IMR-90 (cell line): ENCODE results near the gene CARMIL1. TPM values are rescaled to one million over a fixed set of nuclear protein-coding genes. Genes with fewer than 3 reads are reported as not detected.

Experiments
- ATAC-seq: fragments of 200-7000 bp; cut with Tn5 transposase; 2 replicates; pipeline ENCODE4 v1.9.1; 2020; ENCODE audit warnings: low read depth, mild to moderate bottlenecking, moderate library complexity
- BruUV-seq: library from RNA; stranded (reverse); fragments of 400-500 nt; replicated peaks from 2 replicates; lab custom pipeline; 2021; lab: Mats Ljungman, UMichigan
- CTCF ChIA-PET: fragments of 300-600 bp; formaldehyde crosslinking; extraction: SDS; loops from one replicate; lab custom pipeline; 2021; ENCODE audit warnings: antibody characterized with exemption; lab: Yijun Ruan, JAX
- POLR2A ChIA-PET: fragments of 300-600 bp; sonication (Branson Sonifier 250); formaldehyde crosslinking; loops from one replicate; lab custom pipeline; 2022; ENCODE audit warnings: antibody characterized with exemption; ENCODE audit not compliant: unreplicated experiment; lab: Charles Lee
- DNase-seq: peaks from one replicate; pipeline ENCODE4 v3.0.0; 2013
- H2AFZ ChIP-seq: replicated peaks from 2 replicates; pipeline ENCODE3; 2013; ENCODE audit warnings: low read length, mild to moderate bottlenecking; ENCODE audit not compliant: poor library complexity
- H2AK5ac ChIP-seq: 2 replicates; pipeline ENCODE4 v1.6.1; 2013; ENCODE audit warnings: low read depth, low read length, inconsistent platforms
- H2AK9ac ChIP-seq: replicated peaks from 2 replicates; pipeline ENCODE3; 2013; ENCODE audit warnings: mild to moderate bottlenecking, low read depth, low read length, moderate library complexity; ENCODE audit not compliant: poor library complexity
- H2BK120ac ChIP-seq: 2 replicates; pipeline ENCODE4 v1.6.1; 2013; ENCODE audit warnings: low read depth, low read length, inconsistent platforms
- H2BK15ac ChIP-seq: 3 replicates; pipeline ENCODE4 v1.6.1; 2013; ENCODE audit warnings: low read depth, low read length, inconsistent platforms
- H2BK20ac ChIP-seq: 2 replicates; pipeline ENCODE4 v1.6.1; 2013; ENCODE audit warnings: low read depth, mild to moderate bottlenecking, inconsistent platforms, low read length, moderate library complexity
- H2BK5ac ChIP-seq: 2 replicates; pipeline ENCODE4 v1.6.1; 2013; ENCODE audit warnings: mild to moderate bottlenecking, low read depth, low read length, inconsistent platforms; ENCODE audit not compliant: poor library complexity, severe bottlenecking
- H3K14ac ChIP-seq: replicated peaks from 2 replicates; pipeline ENCODE4 v1.6.1; 2013; ENCODE audit warnings: low read depth, low read length, inconsistent platforms
- H3K18ac ChIP-seq: 2 replicates; pipeline ENCODE4 v1.6.1; 2013; ENCODE audit warnings: low read depth, low read length, control low read depth
- H3K23ac ChIP-seq: 2 replicates; pipeline ENCODE4 v1.6.1; 2013; ENCODE audit warnings: low read depth, low read length, inconsistent platforms
- H3K27ac ChIP-seq: 2 replicates; pipeline ENCODE4 v1.5.1; 2013; ENCODE audit warnings: mild to moderate bottlenecking, control low read depth, low read length; ENCODE audit not compliant: insufficient read depth
- H3K27me3 ChIP-seq: 2 replicates; pipeline ENCODE4 v1.6.1; 2013; ENCODE audit warnings: low read length; ENCODE audit not compliant: control insufficient read depth, insufficient read depth
- H3K36me3 ChIP-seq: 2 replicates; pipeline ENCODE4 v1.6.1; 2013; ENCODE audit warnings: low read length, mixed read lengths; ENCODE audit not compliant: control insufficient read depth, insufficient read depth
- H3K4ac ChIP-seq: 2 replicates; pipeline ENCODE4 v1.6.1; 2013; ENCODE audit warnings: low read depth, low read length, inconsistent platforms
- H3K4me1 ChIP-seq: 2 replicates; pipeline ENCODE4 v1.6.1; 2013; ENCODE audit warnings: low read length, mixed read lengths; ENCODE audit not compliant: control insufficient read depth, insufficient read depth
- H3K4me2 ChIP-seq: 2 replicates; pipeline ENCODE4 v1.6.1; 2013; ENCODE audit warnings: low read depth, mild to moderate bottlenecking, control low read depth, low read length, moderate library complexity
- H3K4me3 ChIP-seq: 2 replicates; pipeline ENCODE4 v1.5.1; 2013; ENCODE audit warnings: low read depth, mild to moderate bottlenecking, control low read depth, low read length, moderate library complexity; ENCODE audit not compliant: insufficient read depth
- H3K56ac ChIP-seq: 2 replicates; pipeline ENCODE4 v1.6.1; 2013; ENCODE audit warnings: low read length, inconsistent platforms; ENCODE audit not compliant: insufficient read depth; ENCODE audit errors: extremely low read depth
- H3K79me1 ChIP-seq, 2 experiments: 2 replicates each; pipeline ENCODE4 v1.6.1; 2013; ENCODE audit warnings: low read length in 2 of 2, inconsistent platforms in 1 of 2, low read depth in 1 of 2
- H3K9ac ChIP-seq: 2 replicates; pipeline ENCODE4 v1.6.1; 2013; ENCODE audit warnings: low read depth, low read length, control low read depth
- H3K9me1 ChIP-seq: 2 replicates; pipeline ENCODE4 v1.6.1; 2013; ENCODE audit warnings: low read length, inconsistent platforms; ENCODE audit not compliant: insufficient read depth
- H3K9me3 ChIP-seq: 2 replicates; pipeline ENCODE4 v1.6.1; 2013; ENCODE audit warnings: low read length; ENCODE audit not compliant: control insufficient read depth, insufficient read depth
- H4K20me1 ChIP-seq: 2 replicates; pipeline ENCODE4 v1.6.1; 2013; ENCODE audit warnings: low read length, inconsistent platforms; ENCODE audit not compliant: insufficient read depth
- H4K5ac ChIP-seq: 2 replicates; pipeline ENCODE4 v1.6.1; 2013; ENCODE audit warnings: mild to moderate bottlenecking, low read depth, low read length, control low read depth
- H4K8ac ChIP-seq, 2 experiments: 2 replicates each; pipeline ENCODE4 v1.6.1; 2013; ENCODE audit warnings: low read depth in 2 of 2, low read length in 2 of 2, control low read depth in 1 of 2, inconsistent platforms in 1 of 2
- H4K91ac ChIP-seq: 2 replicates; pipeline ENCODE4 v1.6.1; 2013; ENCODE audit warnings: low read depth, low read length, inconsistent platforms; ENCODE audit not compliant: insufficient read depth
- BHLHE40 ChIP-seq: fragments of 150-350 bp; IDR thresholded peaks from 2 replicates; pipeline ENCODE4 v1.6.1; 2016; ENCODE audit warnings: mild to moderate bottlenecking, low read depth, low read length
- CEBPB ChIP-seq: IDR thresholded peaks from 2 replicates; pipeline ENCODE4 v1.6.1; 2012; ENCODE audit warnings: low read depth, low read length, improper control_type of control experiment
- CHD1 ChIP-seq: IDR thresholded peaks from 2 replicates; pipeline ENCODE4 v1.6.1; 2012; ENCODE audit warnings: low read depth, low read length, improper control_type of control experiment
- FOS ChIP-seq: fragments of 150-350 bp; IDR thresholded peaks from 2 replicates; pipeline ENCODE4 v1.6.1; 2016; ENCODE audit warnings: low read depth, low read length
- MAFK ChIP-seq: IDR thresholded peaks from 2 replicates; pipeline ENCODE4 v1.6.1; 2012; ENCODE audit warnings: low read depth, low read length, improper control_type of control experiment
- MAZ ChIP-seq: IDR thresholded peaks from 2 replicates; pipeline ENCODE4 v1.6.1; 2012; ENCODE audit warnings: low read depth, mild to moderate bottlenecking, low read length, improper control_type of control experiment, moderate library complexity, borderline replicate concordance
- MXI1 ChIP-seq: IDR thresholded peaks from 2 replicates; pipeline ENCODE4 v1.6.1; 2012; ENCODE audit warnings: low read depth, mild to moderate bottlenecking, low read length, moderate library complexity, borderline replicate concordance
- NFE2L2 ChIP-seq: fragments of 150-350 bp; IDR thresholded peaks from 2 replicates; pipeline ENCODE4 v1.6.1; 2016; ENCODE audit warnings: low read depth, mild to moderate bottlenecking, low read length
- POLR2A ChIP-seq: IDR thresholded peaks from 2 replicates; pipeline ENCODE4 v1.6.1; 2012; ENCODE audit warnings: mild to moderate bottlenecking, low read depth, low read length
- RAD21 ChIP-seq: IDR thresholded peaks from 2 replicates; pipeline ENCODE4 v1.6.1; 2012; ENCODE audit warnings: low read length, improper control_type of control experiment
- RCOR1 ChIP-seq: IDR thresholded peaks from 2 replicates; pipeline ENCODE4 v1.6.1; 2012; ENCODE audit warnings: mild to moderate bottlenecking, low read length, improper control_type of control experiment; ENCODE audit not compliant: insufficient replicate concordance
- RFX5 ChIP-seq: IDR thresholded peaks from 2 replicates; pipeline ENCODE4 v1.8.0; 2012; ENCODE audit warnings: low read depth, mild to moderate bottlenecking, low read length, moderate library complexity
- SMC3 ChIP-seq: fragments of 150-350 bp; IDR thresholded peaks from 2 replicates; pipeline ENCODE4 v1.6.1; 2016; ENCODE audit warnings: low read depth, mild to moderate bottlenecking, antibody characterized with exemption, low read length, moderate library complexity
- USF2 ChIP-seq: fragments of 150-350 bp; IDR thresholded peaks from 2 replicates; pipeline ENCODE4 v1.6.1; 2017; ENCODE audit warnings: mild to moderate bottlenecking, antibody characterized with exemption, low read length, low read depth
- WGBS, 2 experiments: methylation state at CpG; one replicate each; pipeline versions ENCODE4 v1.1.5 to v1.1.7; 2013; ENCODE audit warnings: missing lambda C conversion rate in 2 of 2; ENCODE audit not compliant: insufficient read length in 1 of 2; ENCODE audit errors: extremely low coverage in 2 of 2; 5-methylcytosine and 5-hydroxymethylcytosine counted together
- dilution Hi-C: fragments of 300-500 bp; cut with HindIII; formaldehyde crosslinking; loops from one replicate; pipeline ENCODE4 v1.14.3; 2018; ENCODE audit warnings: low sequenced_read_pairs; ENCODE audit not compliant: unreplicated experiment
- in situ Hi-C: fragments of 300-500 bp; cut with MboI; formaldehyde crosslinking; loops from 3 replicates; pipeline ENCODE4 v1.14.3; 2019; ENCODE audit warnings: low sequenced_read_pairs, inconsistent platforms, mixed read lengths
- intact Hi-C: fragments of 100-400 bp; cut with micrococcal nuclease; formaldehyde crosslinking; loops from 2 replicates; pipeline ENCODE4 v1.10.0; 2022
- polyA plus RNA-seq, 3 experiments: library from polyadenylated mRNA; depleted of rRNA; stranded (reverse); fragments of >200 nt; gene quantifications; 2 replicates each; pipeline ENCODE4 v1.2.3, GENCODE V29; 2012; ENCODE audit warnings: low replicate concordance in 1 of 3
- total RNA-seq: library from RNA; depleted of rRNA; stranded (reverse); fragments of >200 nt; gene quantifications from 2 replicates; pipeline ENCODE4 v1.2.3, GENCODE V29; 2012
- TF ChIP-seq, protein P1 (sequence below): conservative IDR thresholded peaks from 2 replicates; pipeline ENCODE4 v1.5.1; 2012; ENCODE audit warnings: mild to moderate bottlenecking, low read depth, low read length, improper control_type of control experiment
- TF ChIP-seq, protein P2 (sequence below): fragments of 150-350 bp; IDR thresholded peaks from 2 replicates; pipeline ENCODE4 v1.6.1; 2016; ENCODE audit warnings: low read depth, mild to moderate bottlenecking, low read length, moderate library complexity, borderline replicate concordance

The CARMIL1 gene
- total and polyA plus RNA-seq, 2 of the 4 experiments (the other 2 are of a cell fraction) = 1.3 to 2.9 TPM

DNA sequence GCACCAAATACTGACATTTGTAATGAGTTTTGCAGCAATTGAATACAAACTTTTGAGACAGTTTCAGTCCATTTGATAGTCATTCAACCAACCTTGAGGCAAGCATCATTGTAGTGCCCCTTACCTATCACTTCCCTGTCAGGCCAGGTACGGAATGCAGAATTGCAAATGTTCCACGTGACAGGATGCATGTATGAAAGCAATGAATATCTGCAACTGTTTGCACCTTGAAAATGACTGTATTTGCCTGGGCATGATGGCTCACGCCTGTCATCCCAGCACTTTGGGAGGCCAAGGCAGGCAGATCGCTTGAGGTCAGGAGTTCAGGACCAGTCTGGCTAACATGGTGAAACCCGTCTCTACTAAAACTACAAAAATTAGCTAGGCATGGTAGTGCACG lies 226.8 kb downstream of the CARMIL1 start:
- Histone ChIP-seq H4K5ac (no peak overlapping the region), H3K4ac (no peak overlapping the region), H3K27ac (no peak overlapping the region), H2AFZ (no peak overlapping the region), H3K4me1 (no peaks in the 10 kb centered on the region), H2AK5ac (no peak overlapping the region), H3K9me3 (no peaks in the 10 kb centered on the region), H3K27me3 (no peaks in the 10 kb centered on the region), H2BK120ac (no peak overlapping the region), H2BK15ac (no peak overlapping the region), H3K56ac (no peak overlapping the region), H3K9me1 (no peaks in the 10 kb centered on the region; the same call in 1 of the 2 replicates), H4K8ac (no peak overlapping the region), H3K79me1 (no peaks in the 10 kb centered on the region), H4K20me1 (no peaks in the 10 kb centered on the region), H3K23ac (no peak overlapping the region), H2BK5ac (no peak overlapping the region), H3K18ac (no peak overlapping the region), H2BK20ac (no peak overlapping the region), H3K9ac (no peak overlapping the region), H3K14ac (no peak overlapping the region), H3K36me3 (no peaks in the 10 kb centered on the region), H3K4me3 (no peak overlapping the region), H4K91ac (no peak overlapping the region), H2AK9ac (no peak overlapping the region), H3K4me2 (no peak overlapping the region)
- in situ Hi-C loops (no loop called here), dilution Hi-C loops (no loop called here), intact Hi-C loops (no loop called here)
- DNase-seq (no peak), ATAC-seq (no peak)
- no TSS peak for BruUV-seq
- POLR2A ChIA-PET = no interaction called here
- WGBS, 2 experiments = 20% methylated on average over 1 of the region's 6 CpGs; no CpG with 5 or more reads in 1 of the 2 experiments
- no peak for TF ChIP-seq RAD21
- TF ChIP-seq NFE2L2 = no peak
- TF ChIP-seq CHD1 = no peak
- TF ChIP-seq POLR2A = no peak
- TF ChIP-seq MXI1 = no peak
- no peak for TF ChIP-seq SMC3
- TF ChIP-seq FOS = no peak
- TF ChIP-seq MAFK = no peak
- TF ChIP-seq BHLHE40 = no peak
- no peak for TF ChIP-seq RCOR1
- no peak for TF ChIP-seq CEBPB
- no peak for TF ChIP-seq USF2
- TF ChIP-seq, protein P1, sequence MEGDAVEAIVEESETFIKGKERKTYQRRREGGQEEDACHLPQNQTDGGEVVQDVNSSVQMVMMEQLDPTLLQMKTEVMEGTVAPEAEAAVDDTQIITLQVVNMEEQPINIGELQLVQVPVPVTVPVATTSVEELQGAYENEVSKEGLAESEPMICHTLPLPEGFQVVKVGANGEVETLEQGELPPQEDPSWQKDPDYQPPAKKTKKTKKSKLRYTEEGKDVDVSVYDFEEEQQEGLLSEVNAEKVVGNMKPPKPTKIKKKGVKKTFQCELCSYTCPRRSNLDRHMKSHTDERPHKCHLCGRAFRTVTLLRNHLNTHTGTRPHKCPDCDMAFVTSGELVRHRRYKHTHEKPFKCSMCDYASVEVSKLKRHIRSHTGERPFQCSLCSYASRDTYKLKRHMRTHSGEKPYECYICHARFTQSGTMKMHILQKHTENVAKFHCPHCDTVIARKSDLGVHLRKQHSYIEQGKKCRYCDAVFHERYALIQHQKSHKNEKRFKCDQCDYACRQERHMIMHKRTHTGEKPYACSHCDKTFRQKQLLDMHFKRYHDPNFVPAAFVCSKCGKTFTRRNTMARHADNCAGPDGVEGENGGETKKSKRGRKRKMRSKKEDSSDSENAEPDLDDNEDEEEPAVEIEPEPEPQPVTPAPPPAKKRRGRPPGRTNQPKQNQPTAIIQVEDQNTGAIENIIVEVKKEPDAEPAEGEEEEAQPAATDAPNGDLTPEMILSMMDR = no peak
- TF ChIP-seq, protein P2, sequence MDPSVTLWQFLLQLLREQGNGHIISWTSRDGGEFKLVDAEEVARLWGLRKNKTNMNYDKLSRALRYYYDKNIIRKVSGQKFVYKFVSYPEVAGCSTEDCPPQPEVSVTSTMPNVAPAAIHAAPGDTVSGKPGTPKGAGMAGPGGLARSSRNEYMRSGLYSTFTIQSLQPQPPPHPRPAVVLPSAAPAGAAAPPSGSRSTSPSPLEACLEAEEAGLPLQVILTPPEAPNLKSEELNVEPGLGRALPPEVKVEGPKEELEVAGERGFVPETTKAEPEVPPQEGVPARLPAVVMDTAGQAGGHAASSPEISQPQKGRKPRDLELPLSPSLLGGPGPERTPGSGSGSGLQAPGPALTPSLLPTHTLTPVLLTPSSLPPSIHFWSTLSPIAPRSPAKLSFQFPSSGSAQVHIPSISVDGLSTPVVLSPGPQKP = no peak
- TF ChIP-seq MAZ = no peak
- TF ChIP-seq RFX5 = no peak
- CTCF ChIA-PET = no interaction called here
